Mesenchymal stem cell (in vitro differentiated cells and primary cell): ENCODE results near the gene DDN.
A peak's percentile ranks its signal among the peaks of the same experiment; 100 is the strongest.

Source experiments
- DNase-seq: peaks from one replicate; pipeline ENCODE4 v3.0.0-alpha.2; 2013
- H2AFZ ChIP-seq: one replicate; pipeline ENCODE4 v1.6.1; 2013; ENCODE audit warnings: low read depth, mild to moderate bottlenecking, control low read depth, inconsistent platforms, low read length, moderate library complexity
- H2AK5ac ChIP-seq: 2 replicates; pipeline ENCODE4 v1.6.1; 2013; ENCODE audit warnings: low read length, moderate library complexity, mild to moderate bottlenecking, inconsistent platforms; ENCODE audit not compliant: severe bottlenecking
- H2BK120ac ChIP-seq: one replicate; pipeline ENCODE4 v1.6.1; 2013; ENCODE audit warnings: low read depth, mild to moderate bottlenecking, inconsistent platforms, low read length, moderate library complexity
- H2BK12ac ChIP-seq, 2 experiments: one replicate each; pipeline ENCODE4 v1.6.1; 2013; ENCODE audit warnings: inconsistent platforms in 2 of 2, low read length in 2 of 2, mild to moderate bottlenecking in 2 of 2, moderate library complexity in 2 of 2, control low read depth in 1 of 2
- H2BK15ac ChIP-seq: one replicate; pipeline ENCODE4 v1.6.1; 2013; ENCODE audit warnings: mild to moderate bottlenecking, low read depth, inconsistent platforms; ENCODE audit not compliant: poor library complexity, severe bottlenecking
- H2BK5ac ChIP-seq: 2 replicates; pipeline ENCODE4 v1.6.1; 2013; ENCODE audit warnings: low read depth, mild to moderate bottlenecking, low read length, control low read depth, inconsistent platforms; ENCODE audit not compliant: poor library complexity, severe bottlenecking
- H3K14ac ChIP-seq, 2 experiments: one replicate each; pipeline ENCODE4 v1.6.1; 2013; ENCODE audit warnings: inconsistent platforms in 2 of 2, low read length in 2 of 2, control low read depth in 1 of 2, mild to moderate bottlenecking in 1 of 2, moderate library complexity in 1 of 2
- H3K18ac ChIP-seq, 2 experiments: one replicate each; pipeline ENCODE4 v1.6.1; 2013; ENCODE audit warnings: inconsistent platforms in 2 of 2, low read length in 2 of 2, control low read depth in 1 of 2, low read depth in 1 of 2, mild to moderate bottlenecking in 1 of 2
- H3K23ac ChIP-seq, 2 experiments: one replicate each; pipeline ENCODE4 v1.6.1; 2013; ENCODE audit warnings: inconsistent platforms in 2 of 2, low read length in 2 of 2, mild to moderate bottlenecking in 2 of 2, moderate library complexity in 2 of 2, control low read depth in 1 of 2
- H3K27ac ChIP-seq: 2 replicates; pipeline ENCODE4 v1.5.1; 2013; ENCODE audit warnings: mild to moderate bottlenecking, moderate library complexity, low read length, control low read depth, inconsistent platforms; ENCODE audit not compliant: poor library complexity, severe bottlenecking
- H3K27me3 ChIP-seq, 2 experiments: 2 replicates each; pipeline versions ENCODE4 v1.6.1 to v1.7.0; 2013; ENCODE audit warnings: low read length in 2 of 2, mild to moderate bottlenecking in 2 of 2, moderate library complexity in 2 of 2, control low read depth in 1 of 2, inconsistent platforms in 1 of 2; ENCODE audit not compliant: control insufficient read depth in 1 of 2, insufficient read depth in 1 of 2
- H3K36me3 ChIP-seq, 2 experiments: 2 replicates each; pipeline versions ENCODE4 v1.6.1 to v1.7.0; 2013; ENCODE audit warnings: low read length in 2 of 2, control low read depth in 1 of 2, inconsistent platforms in 1 of 2, low read depth in 1 of 2, mild to moderate bottlenecking in 1 of 2; ENCODE audit not compliant: insufficient read depth in 2 of 2, control insufficient read depth in 1 of 2
- H3K4ac ChIP-seq, 2 experiments: one replicate each; pipeline ENCODE4 v1.6.1; 2013; ENCODE audit warnings: inconsistent platforms in 2 of 2, low read length in 2 of 2, mild to moderate bottlenecking in 2 of 2, moderate library complexity in 2 of 2, control low read depth in 1 of 2, low read depth in 1 of 2
- H3K4me1 ChIP-seq: 2 replicates; pipeline ENCODE4 v1.6.1; 2013; ENCODE audit warnings: low read depth, low read length, control low read depth; ENCODE audit not compliant: control insufficient read depth, insufficient read depth
- H3K4me2 ChIP-seq: 2 replicates; pipeline ENCODE4 v1.6.1; 2013; ENCODE audit warnings: low read length, mild to moderate bottlenecking, inconsistent platforms; ENCODE audit not compliant: poor library complexity, severe bottlenecking
- H3K4me3 ChIP-seq, 2 experiments: 2 replicates each; pipeline versions ENCODE4 v1.5.1 to v1.7.0; 2013; ENCODE audit warnings: low read length in 2 of 2, mild to moderate bottlenecking in 2 of 2, control low read depth in 1 of 2, low read depth in 1 of 2; ENCODE audit not compliant: insufficient read depth in 1 of 2
- H3K79me1 ChIP-seq: replicated peaks from 2 replicates; pipeline ENCODE4 v1.6.1; 2013; ENCODE audit warnings: mild to moderate bottlenecking, control low read depth, low read length, inconsistent platforms; ENCODE audit not compliant: poor library complexity, severe bottlenecking
- H3K9ac ChIP-seq: 2 replicates; pipeline ENCODE4 v1.7.0; 2013; ENCODE audit warnings: mild to moderate bottlenecking, low read length, moderate library complexity
- H3K9me3 ChIP-seq: 2 replicates; pipeline ENCODE4 v1.7.0; 2013; ENCODE audit warnings: mild to moderate bottlenecking, low read length; ENCODE audit not compliant: control insufficient read depth
- H4K8ac ChIP-seq: one replicate; pipeline ENCODE4 v1.6.1; 2013; ENCODE audit warnings: inconsistent platforms, mild to moderate bottlenecking, low read length, moderate library complexity
- H4K91ac ChIP-seq: one replicate; pipeline ENCODE4 v1.6.1; 2013; ENCODE audit warnings: mild to moderate bottlenecking, low read length, inconsistent platforms
- WGBS: methylation state at CpG from one replicate; pipeline ENCODE4 v1.1.7; 2013; ENCODE audit warnings: mixed read lengths; 5-methylcytosine and 5-hydroxymethylcytosine counted together

Gene DDN

GRCh38 chr12:48973941-48974673 lies 25.1 kb downstream of the DDN start:
- no peak overlapping the region for H3K14ac ChIP-seq
- no peak overlapping the region for H3K27ac ChIP-seq
- no peak overlapping the region for H3K4me3 ChIP-seq
- peak overlapping the region; percentile 44 for H3K9ac ChIP-seq
- H2BK120ac ChIP-seq: no peak overlapping the region
- H4K91ac ChIP-seq: no peak overlapping the region
- H2AFZ ChIP-seq: no peak overlapping the region
- H3K79me1 ChIP-seq: no peaks in the 10 kb centered on the region
- H3K9me3 ChIP-seq: no peaks in the 10 kb centered on the region
- H3K27me3 ChIP-seq: peaks cover 96 to 97% of the 10 kb centered on the region in 2 experiments
- no peak overlapping the region for H2BK12ac ChIP-seq
- DNase-seq: peak; percentile 47
- H2BK5ac ChIP-seq: no peak overlapping the region
- no peak overlapping the region for H3K23ac ChIP-seq
- H3K4me1 ChIP-seq: peaks cover 48% of the 10 kb centered on the region
- H3K18ac ChIP-seq: no peak overlapping the region
- 8% methylated on average over 17 of the region's 19 CpGs for WGBS
- H2AK5ac ChIP-seq: no peak overlapping the region
- H3K4ac ChIP-seq: no peak overlapping the region
- H3K4me2 ChIP-seq: no peak overlapping the region
- H2BK15ac ChIP-seq: no peak overlapping the region
- no peak overlapping the region for H4K8ac ChIP-seq
- H3K36me3 ChIP-seq: no peaks in the 10 kb centered on the region

GRCh38 chr12:48973531-48973930 lies 25.6 kb downstream of the DDN start:
- no peak overlapping the region for H3K14ac ChIP-seq
- H3K18ac ChIP-seq: no peak overlapping the region
- H3K27ac ChIP-seq: no peak overlapping the region
- H3K4me1 ChIP-seq: peaks cover 45% of the 10 kb centered on the region
- DNase-seq: no peak
- H3K9ac ChIP-seq: no peak overlapping the region
- no peak overlapping the region for H3K4ac ChIP-seq
- WGBS: 22% methylated on average over 12 of the region's 12 CpGs
- H3K79me1 ChIP-seq: no peaks in the 10 kb centered on the region
- no peak overlapping the region for H3K4me3 ChIP-seq
- no peak overlapping the region for H2AK5ac ChIP-seq
- H2BK5ac ChIP-seq: no peak overlapping the region
- no peak overlapping the region for H4K91ac ChIP-seq
- no peak overlapping the region for H2BK15ac ChIP-seq
- no peaks in the 10 kb centered on the region for H3K36me3 ChIP-seq
- no peak overlapping the region for H3K4me2 ChIP-seq
- no peak overlapping the region for H4K8ac ChIP-seq
- no peak overlapping the region for H2BK12ac ChIP-seq
- H3K9me3 ChIP-seq: no peaks in the 10 kb centered on the region
- H3K27me3 ChIP-seq: peaks cover 96% of the 10 kb centered on the region in 2 experiments
- no peak overlapping the region for H2BK120ac ChIP-seq
- no peak overlapping the region for H2AFZ ChIP-seq
- H3K23ac ChIP-seq: peak overlapping the region in 1 of 2 experiments; percentile 5

GRCh38 chr12:48972952-48973483 lies 26.2 kb downstream of the DDN start:
- H3K4me2 ChIP-seq: no peak overlapping the region
- H2BK5ac ChIP-seq: no peak overlapping the region
- H3K27ac ChIP-seq: no peak overlapping the region
- H4K91ac ChIP-seq: no peak overlapping the region
- no peak overlapping the region for H2AFZ ChIP-seq
- H3K36me3 ChIP-seq: no peaks in the 10 kb centered on the region
- peak overlapping the region in 1 of 2 experiments; percentile 41 for H3K14ac ChIP-seq
- no peak overlapping the region for H3K18ac ChIP-seq
- H3K9ac ChIP-seq: no peak overlapping the region
- no peaks in the 10 kb centered on the region for H3K9me3 ChIP-seq
- no peak overlapping the region for H2AK5ac ChIP-seq
- no peak overlapping the region for H3K4me3 ChIP-seq
- DNase-seq: no peak
- peaks cover 40% of the 10 kb centered on the region for H3K4me1 ChIP-seq
- H2BK120ac ChIP-seq: no peak overlapping the region
- 44% methylated on average over 3 of the region's 3 CpGs for WGBS
- no peak overlapping the region for H4K8ac ChIP-seq
- no peak overlapping the region for H2BK12ac ChIP-seq
- peaks cover 96 to 98% of the 10 kb centered on the region in 2 experiments for H3K27me3 ChIP-seq
- no peak overlapping the region for H2BK15ac ChIP-seq
- H3K4ac ChIP-seq: no peak overlapping the region
- no peak overlapping the region for H3K23ac ChIP-seq
- no peaks in the 10 kb centered on the region for H3K79me1 ChIP-seq

- H3K23ac ChIP-seq: no peak overlapping the region
- H2AK5ac ChIP-seq: no peak overlapping the region
- no peak overlapping the region for H3K27ac ChIP-seq
- peaks cover 38% of the 10 kb centered on the region for H3K4me1 ChIP-seq
- peak; percentile 58 for DNase-seq
- H2BK12ac ChIP-seq: no peak overlapping the region
- H3K9ac ChIP-seq: no peak overlapping the region
- no peaks in the 10 kb centered on the region for H3K9me3 ChIP-seq
- peak overlapping the region; percentile 34 for H2BK15ac ChIP-seq
- H3K18ac ChIP-seq: no peak overlapping the region
- H3K79me1 ChIP-seq: no peaks in the 10 kb centered on the region
- H2BK5ac ChIP-seq: no peak overlapping the region
- no peak overlapping the region for H3K4ac ChIP-seq
- H4K8ac ChIP-seq: no peak overlapping the region
- no peak overlapping the region for H3K4me3 ChIP-seq
- H4K91ac ChIP-seq: no peak overlapping the region
- no peaks in the 10 kb centered on the region for H3K36me3 ChIP-seq
- peaks cover 96 to 99% of the 10 kb centered on the region in 2 experiments for H3K27me3 ChIP-seq
- peak overlapping the region; percentile 32 for H2AFZ ChIP-seq
- H3K4me2 ChIP-seq: no peak overlapping the region
- WGBS: 34% methylated on average over 23 of the region's 23 CpGs
- peak overlapping the region in 1 of 2 experiments; percentile 41 for H3K14ac ChIP-seq
- H2BK120ac ChIP-seq: no peak overlapping the region
Observed at GRCh38 chr12:48972213-48972951, 26.8 kb downstream of the DDN start.
